GM23338 (cell line): ENCODE measurements around the gene TAGLN2.

Experiments
- CREB1 ChIP-seq: fragments of 250-450 bp; sonication (Bioruptor Pico); IDR thresholded peaks from 2 replicates; pipeline ENCODE4 v1.5.0; 2020; ENCODE audit warnings: low read depth, mild to moderate bottlenecking, moderate library complexity
- EZH2 ChIP-seq: fragments of 200-600 bp; sonication (generic); IDR thresholded peaks from one replicate; pipeline ENCODE4 v1.8.0; 2017; ENCODE audit warnings: antibody characterized with exemption, mild to moderate bottlenecking, low read depth; ENCODE audit not compliant: unreplicated experiment
- EZH2phosphoT487 ChIP-seq: fragments of 200-600 bp; sonication (generic); IDR thresholded peaks from one replicate; pipeline ENCODE4 v1.8.1; 2018; ENCODE audit warnings: antibody characterized with exemption; ENCODE audit not compliant: unreplicated experiment
- JUNB ChIP-seq: IDR thresholded peaks from one replicate; pipeline ENCODE4 v1.6.1; 2016; ENCODE audit warnings: antibody characterized with exemption; ENCODE audit not compliant: unreplicated experiment
- NANOG ChIP-seq: IDR thresholded peaks from 2 replicates; pipeline ENCODE4 v1.6.1; 2016; ENCODE audit warnings: antibody characterized with exemption, borderline replicate concordance
- POLR2AphosphoS5 ChIP-seq: IDR thresholded peaks from 2 replicates; pipeline ENCODE4 v1.6.1; 2016; ENCODE audit warnings: antibody characterized with exemption, low read depth
- REST ChIP-seq: IDR thresholded peaks from one replicate; pipeline ENCODE4 v1.6.1; 2018; ENCODE audit warnings: antibody characterized with exemption; ENCODE audit not compliant: unreplicated experiment
- STAT1 ChIP-seq: IDR thresholded peaks from one replicate; pipeline ENCODE4 v1.6.1; 2016; ENCODE audit warnings: antibody characterized with exemption; ENCODE audit not compliant: unreplicated experiment
- ZNF114 ChIP-seq: fragments of 250-450 bp; sonication (Bioruptor Pico); IDR thresholded peaks from 2 replicates; pipeline ENCODE4 v1.5.0; 2020; ENCODE audit warnings: mild to moderate bottlenecking, moderate library complexity
- TF ChIP-seq, protein P1 (sequence below), 2 experiments: fragments of 200-600 bp in 1 of 2; sonication (generic) in 1 of 2; conservative IDR thresholded peaks; 2 replicates each; pipeline versions ENCODE4 v1.5.1 to v1.6.1; 2016 to 2017; ENCODE audit warnings: antibody characterized with exemption in 2 of 2, low read depth in 2 of 2, mild to moderate bottlenecking in 2 of 2, moderate library complexity in 1 of 2
- TF ChIP-seq, protein P2 (sequence below): IDR thresholded peaks from 2 replicates; pipeline ENCODE4 v1.6.1; 2016; ENCODE audit warnings: antibody characterized with exemption

DNA sequence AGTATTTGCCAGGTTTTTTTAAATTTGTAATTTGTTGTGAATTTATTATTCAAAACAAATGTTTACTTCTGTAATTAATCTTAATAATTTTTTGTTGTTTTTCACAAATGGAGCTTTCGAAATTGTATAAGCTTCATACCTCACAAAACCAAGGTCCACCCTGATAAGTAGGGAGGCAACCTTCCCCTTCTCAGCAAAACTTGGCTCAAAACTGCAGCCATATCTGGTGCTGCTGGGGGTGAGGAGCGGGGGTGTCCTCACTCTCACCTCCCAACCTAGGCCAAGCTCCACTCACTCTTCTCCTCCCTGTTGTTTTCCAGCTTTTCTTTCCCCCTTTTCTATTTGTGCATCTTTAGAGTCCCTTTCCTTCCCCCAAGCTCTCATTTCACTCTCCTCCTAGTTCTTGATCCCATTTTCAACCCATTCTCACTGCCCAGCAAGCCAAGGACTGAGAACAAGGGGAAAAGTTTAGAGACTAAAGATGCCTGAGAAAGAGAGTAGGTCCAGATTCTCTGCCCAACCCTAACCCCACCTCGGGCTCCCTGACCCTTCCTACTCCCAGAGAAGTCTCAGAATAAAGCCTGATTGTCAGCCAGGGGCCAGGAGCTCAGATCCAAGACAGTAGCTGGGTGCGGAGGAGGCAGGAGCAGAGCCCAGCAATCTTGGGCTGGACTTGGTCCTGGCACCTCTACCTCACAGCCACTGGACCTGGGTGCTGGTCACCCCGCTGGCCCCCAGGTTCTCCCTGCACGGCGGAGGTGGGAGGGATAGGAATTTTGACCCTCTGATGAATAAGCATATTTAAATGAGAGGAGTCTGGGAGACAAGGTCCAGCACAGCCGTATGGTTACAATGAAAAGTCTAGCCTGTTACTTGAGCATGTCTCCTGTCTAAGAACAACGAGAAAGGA lies 17.0 kb downstream of the TAGLN2 start:
- TF ChIP-seq, protein P1, sequence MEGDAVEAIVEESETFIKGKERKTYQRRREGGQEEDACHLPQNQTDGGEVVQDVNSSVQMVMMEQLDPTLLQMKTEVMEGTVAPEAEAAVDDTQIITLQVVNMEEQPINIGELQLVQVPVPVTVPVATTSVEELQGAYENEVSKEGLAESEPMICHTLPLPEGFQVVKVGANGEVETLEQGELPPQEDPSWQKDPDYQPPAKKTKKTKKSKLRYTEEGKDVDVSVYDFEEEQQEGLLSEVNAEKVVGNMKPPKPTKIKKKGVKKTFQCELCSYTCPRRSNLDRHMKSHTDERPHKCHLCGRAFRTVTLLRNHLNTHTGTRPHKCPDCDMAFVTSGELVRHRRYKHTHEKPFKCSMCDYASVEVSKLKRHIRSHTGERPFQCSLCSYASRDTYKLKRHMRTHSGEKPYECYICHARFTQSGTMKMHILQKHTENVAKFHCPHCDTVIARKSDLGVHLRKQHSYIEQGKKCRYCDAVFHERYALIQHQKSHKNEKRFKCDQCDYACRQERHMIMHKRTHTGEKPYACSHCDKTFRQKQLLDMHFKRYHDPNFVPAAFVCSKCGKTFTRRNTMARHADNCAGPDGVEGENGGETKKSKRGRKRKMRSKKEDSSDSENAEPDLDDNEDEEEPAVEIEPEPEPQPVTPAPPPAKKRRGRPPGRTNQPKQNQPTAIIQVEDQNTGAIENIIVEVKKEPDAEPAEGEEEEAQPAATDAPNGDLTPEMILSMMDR (conservative IDR thresholded peaks at IDR 0.05; ENCODE audit: low read depth in 2 of 2), result no peak
- TF ChIP-seq POLR2AphosphoS5, result no peak
- TF ChIP-seq EZH2, result no peak
- TF ChIP-seq STAT1, result no peak
- TF ChIP-seq EZH2phosphoT487, result no peak
- no peak for TF ChIP-seq CREB1 (CRISPR knock-in tag)
- no peak for TF ChIP-seq JUNB
- TF ChIP-seq REST, result no peak
- no peak for TF ChIP-seq NANOG
- TF ChIP-seq, protein P2, sequence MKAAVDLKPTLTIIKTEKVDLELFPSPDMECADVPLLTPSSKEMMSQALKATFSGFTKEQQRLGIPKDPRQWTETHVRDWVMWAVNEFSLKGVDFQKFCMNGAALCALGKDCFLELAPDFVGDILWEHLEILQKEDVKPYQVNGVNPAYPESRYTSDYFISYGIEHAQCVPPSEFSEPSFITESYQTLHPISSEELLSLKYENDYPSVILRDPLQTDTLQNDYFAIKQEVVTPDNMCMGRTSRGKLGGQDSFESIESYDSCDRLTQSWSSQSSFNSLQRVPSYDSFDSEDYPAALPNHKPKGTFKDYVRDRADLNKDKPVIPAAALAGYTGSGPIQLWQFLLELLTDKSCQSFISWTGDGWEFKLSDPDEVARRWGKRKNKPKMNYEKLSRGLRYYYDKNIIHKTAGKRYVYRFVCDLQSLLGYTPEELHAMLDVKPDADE, result no peak
- TF ChIP-seq ZNF114 (CRISPR knock-in tag), result no peak
